HG03103 (cell line): ENCODE data around the gene STAT1.
"Not testable (repeated sequence)": the region's sequence is repeated elsewhere in the genome, so short reads cannot be mapped to it uniquely, and the experiment has no call there.

Experiments
- ATAC-seq: cut with Tn5 transposase; IDR thresholded peaks from one replicate; pipeline ENCODE4 v1.9.1; 2021; ENCODE audit warnings: low read depth; ENCODE audit not compliant: unreplicated experiment

The STAT1 gene

GRCh38 chr2:190965580-190966222 lies 48.3 kb downstream of the STAT1 start:
- no peak for ATAC-seq

GRCh38 chr2:190964170-190964795 lies 49.7 kb downstream of the STAT1 start:
- no peak for ATAC-seq

- no peak for ATAC-seq
These were observed 50.9 kb downstream of the STAT1 start for GRCh38 chr2:190963088-190963487.

GRCh38 chr2:190961918-190962487 lies 52.0 kb downstream of the STAT1 start:
- no peak for ATAC-seq

GRCh38 chr2:190961117-190961516 lies 52.9 kb downstream of the STAT1 start:
- not testable (repeated sequence) for ATAC-seq

- no peak for ATAC-seq
These were observed 53.8 kb downstream of the STAT1 start for GRCh38 chr2:190959911-190960788.

GRCh38 chr2:190953257-190953656 lies 60.7 kb downstream of the STAT1 start:
- no peak for ATAC-seq

- ATAC-seq, result no peak
These were observed 63.4 kb downstream of the STAT1 start for GRCh38 chr2:190950566-190950991.

- ATAC-seq, result no peak
These were observed 65.3 kb downstream of the STAT1 start for GRCh38 chr2:190948671-190949070.

GRCh38 chr2:190947711-190948251 lies 66.2 kb downstream of the STAT1 start:
- peak; percentile 73 for ATAC-seq

- ATAC-seq, result no peak
These were observed 66.8 kb downstream of the STAT1 start for GRCh38 chr2:190947141-190947540.

GRCh38 chr2:190943706-190944105 lies 70.3 kb downstream of the STAT1 start:
- ATAC-seq, result no peak

GRCh38 chr2:190942697-190943096 lies 71.3 kb downstream of the STAT1 start:
- no peak for ATAC-seq

GRCh38 chr2:190941571-190941970 lies 72.4 kb downstream of the STAT1 start:
- no peak for ATAC-seq

GRCh38 chr2:190940454-190940853 lies 73.5 kb downstream of the STAT1 start:
- ATAC-seq, result no peak

GRCh38 chr2:190938771-190939335 lies 75.1 kb downstream of the STAT1 start:
- no peak for ATAC-seq

- ATAC-seq, result no peak
These were observed 78.9 kb downstream of the STAT1 start for GRCh38 chr2:190935054-190935453.

GRCh38 chr2:190933361-190933760 lies 80.6 kb downstream of the STAT1 start:
- no peak for ATAC-seq

- ATAC-seq, result no peak
These were observed 81.5 kb downstream of the STAT1 start for GRCh38 chr2:190932514-190932913.

GRCh38 chr2:190930411-190930810 lies 83.6 kb downstream of the STAT1 start:
- ATAC-seq, result no peak
